Natural killer cell (primary cell): Measurements from ENCODE around the gene LRRC38. TPM values are rescaled to one million over a fixed set of nuclear protein-coding genes. Genes with fewer than 3 reads are reported as not detected.
"Not testable (repeated sequence)": the region's sequence is repeated elsewhere in the genome, so short reads cannot be mapped to it uniquely, and the experiment has no call there.

Source experiments
- ATAC-seq, 3 donors: fragments of 150-1000 bp in 2 of 3; fragments of 200-7000 bp in 1 of 3; cut with Tn5 transposase; 1 replicate in 1 of 3; 2 replicates in 2 of 3; pipeline ENCODE4 v1.10.0; 2021; ENCODE audit warnings: mild to moderate bottlenecking in 2 of 3, moderate library complexity in 2 of 3
- DNase-seq, 2 donors: peaks; one replicate each; pipeline versions ENCODE4 v3.0.0 to v3.0.0-alpha.2; 2013 to 2021; ENCODE audit warnings: mixed read lengths in 1 of 2
- H3K27ac ChIP-seq: one replicate; pipeline ENCODE4 v1.5.1; 2013; ENCODE audit warnings: mild to moderate bottlenecking, low read length
- H3K27me3 ChIP-seq: one replicate; pipeline ENCODE4 v1.6.1; 2013; ENCODE audit warnings: low read length; ENCODE audit not compliant: control insufficient read depth, insufficient read depth
- H3K36me3 ChIP-seq: one replicate; pipeline ENCODE4 v1.6.1; 2013; ENCODE audit warnings: low read length; ENCODE audit not compliant: control insufficient read depth, insufficient read depth
- H3K4me1 ChIP-seq: one replicate; pipeline ENCODE4 v1.6.1; 2013; ENCODE audit warnings: low read length; ENCODE audit not compliant: control insufficient read depth, insufficient read depth
- H3K4me3 ChIP-seq: one replicate; pipeline ENCODE4 v1.5.1; 2013; ENCODE audit warnings: low read length
- H3K9me3 ChIP-seq: one replicate; pipeline ENCODE4 v1.6.1; 2013; ENCODE audit warnings: low read length; ENCODE audit not compliant: control insufficient read depth, insufficient read depth
- H3K27ac Mint-ChIP-seq, 2 donors: one replicate each; pipeline ENCODE4 v1.8.0; 2022; ENCODE audit warnings: mild to moderate bottlenecking in 2 of 2, mixed read lengths in 2 of 2, moderate library complexity in 1 of 2
- H3K27me3 Mint-ChIP-seq, 2 donors: one replicate each; pipeline ENCODE4 v1.8.0; 2022; ENCODE audit warnings: low read depth in 2 of 2, mixed read lengths in 2 of 2
- H3K36me3 Mint-ChIP-seq: one replicate; pipeline ENCODE4 v1.8.0; 2022; ENCODE audit warnings: mixed read lengths
- H3K4me1 Mint-ChIP-seq, 2 donors: one replicate each; pipeline ENCODE4 v1.8.0; 2022; ENCODE audit warnings: mixed read lengths in 2 of 2
- H3K4me3 Mint-ChIP-seq: one replicate; pipeline ENCODE4 v1.8.0; 2022; ENCODE audit warnings: mild to moderate bottlenecking, moderate library complexity, mixed read lengths
- H3K9me3 Mint-ChIP-seq, 2 donors: one replicate each; pipeline ENCODE4 v1.8.0; 2022; ENCODE audit warnings: mixed read lengths in 2 of 2
- WGBS: methylation state at CpG from one replicate; pipeline ENCODE4 v1.1.7; 2013; ENCODE audit warnings: missing lambda C conversion rate; ENCODE audit not compliant: insufficient coverage; 5-methylcytosine and 5-hydroxymethylcytosine counted together
- intact Hi-C: fragments of 100-400 bp; cut with micrococcal nuclease; formaldehyde crosslinking; loops from one replicate; pipeline ENCODE4 v1.14.2; 2022
- total RNA-seq, 4 donors: library from RNA; stranded (reverse); fragments of 120-200 nt in 1 of 4; gene quantifications; one replicate each; pipeline versions ENCODE4 v1.2.3 to v1.2.4, GENCODE V29; 2013 to 2022
- TF ChIP-seq, protein P1 (sequence below): fragments of 200-600 bp; IDR thresholded peaks from one replicate; pipeline ENCODE4 v1.8.0; 2022; ENCODE audit warnings: antibody characterized with exemption

Gene LRRC38
- total RNA-seq, 3 donors from 2014 or later (not counting 1 experiment from before 2014, with no cell fraction given) = not detected

DNA sequence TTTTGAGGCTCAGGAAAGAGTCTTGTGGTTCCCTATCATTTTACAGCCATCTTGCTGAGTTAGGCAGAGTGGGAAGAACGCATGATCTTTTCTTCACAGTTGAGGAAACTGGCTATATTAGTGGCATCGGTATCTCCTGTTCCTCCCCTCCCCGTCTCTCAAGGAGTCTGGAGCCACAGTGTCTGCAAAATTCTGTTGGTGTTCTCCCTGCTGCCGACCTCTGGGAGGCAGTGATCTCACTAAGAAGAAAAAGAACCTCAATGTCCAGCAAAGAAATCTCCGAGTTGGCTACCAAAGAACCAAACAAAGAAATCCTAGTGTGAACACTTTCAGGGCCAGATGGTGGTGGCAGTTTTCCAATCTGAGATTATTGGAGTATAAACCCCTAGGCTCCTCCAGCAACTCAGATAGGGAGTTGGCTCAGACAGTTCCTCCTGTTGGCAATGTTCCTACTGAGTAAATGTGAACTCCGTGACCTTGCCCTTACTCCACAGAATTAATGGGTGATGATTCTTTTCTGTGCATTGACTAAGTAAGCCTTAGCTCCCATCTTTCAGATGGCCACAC, 62.3 kb downstream of the LRRC38 start:
- Histone ChIP-seq H3K27ac (no peak overlapping the region), H3K4me3 (no peak overlapping the region), H3K9me3 (no peaks in the 10 kb centered on the region), H3K36me3 (no peaks in the 10 kb centered on the region), H3K4me1 (no peaks in the 10 kb centered on the region), H3K27me3 (no peaks in the 10 kb centered on the region)
- ATAC-seq (no peak), DNase-seq (no peak)
- no peaks in the 10 kb centered on the region for H3K36me3 Mint-ChIP-seq
- TF ChIP-seq, protein P1, sequence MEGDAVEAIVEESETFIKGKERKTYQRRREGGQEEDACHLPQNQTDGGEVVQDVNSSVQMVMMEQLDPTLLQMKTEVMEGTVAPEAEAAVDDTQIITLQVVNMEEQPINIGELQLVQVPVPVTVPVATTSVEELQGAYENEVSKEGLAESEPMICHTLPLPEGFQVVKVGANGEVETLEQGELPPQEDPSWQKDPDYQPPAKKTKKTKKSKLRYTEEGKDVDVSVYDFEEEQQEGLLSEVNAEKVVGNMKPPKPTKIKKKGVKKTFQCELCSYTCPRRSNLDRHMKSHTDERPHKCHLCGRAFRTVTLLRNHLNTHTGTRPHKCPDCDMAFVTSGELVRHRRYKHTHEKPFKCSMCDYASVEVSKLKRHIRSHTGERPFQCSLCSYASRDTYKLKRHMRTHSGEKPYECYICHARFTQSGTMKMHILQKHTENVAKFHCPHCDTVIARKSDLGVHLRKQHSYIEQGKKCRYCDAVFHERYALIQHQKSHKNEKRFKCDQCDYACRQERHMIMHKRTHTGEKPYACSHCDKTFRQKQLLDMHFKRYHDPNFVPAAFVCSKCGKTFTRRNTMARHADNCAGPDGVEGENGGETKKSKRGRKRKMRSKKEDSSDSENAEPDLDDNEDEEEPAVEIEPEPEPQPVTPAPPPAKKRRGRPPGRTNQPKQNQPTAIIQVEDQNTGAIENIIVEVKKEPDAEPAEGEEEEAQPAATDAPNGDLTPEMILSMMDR = no peak
- no peak overlapping the region for H3K27ac Mint-ChIP-seq
- no peaks in the 10 kb centered on the region for H3K27me3 Mint-ChIP-seq
- intact Hi-C loops = no loop called here
- no peak overlapping the region for H3K4me3 Mint-ChIP-seq
- 78% methylated on average over 6 of the region's 6 CpGs for WGBS
- no peaks in the 10 kb centered on the region for H3K9me3 Mint-ChIP-seq
- no peaks in the 10 kb centered on the region for H3K4me1 Mint-ChIP-seq

DNA sequence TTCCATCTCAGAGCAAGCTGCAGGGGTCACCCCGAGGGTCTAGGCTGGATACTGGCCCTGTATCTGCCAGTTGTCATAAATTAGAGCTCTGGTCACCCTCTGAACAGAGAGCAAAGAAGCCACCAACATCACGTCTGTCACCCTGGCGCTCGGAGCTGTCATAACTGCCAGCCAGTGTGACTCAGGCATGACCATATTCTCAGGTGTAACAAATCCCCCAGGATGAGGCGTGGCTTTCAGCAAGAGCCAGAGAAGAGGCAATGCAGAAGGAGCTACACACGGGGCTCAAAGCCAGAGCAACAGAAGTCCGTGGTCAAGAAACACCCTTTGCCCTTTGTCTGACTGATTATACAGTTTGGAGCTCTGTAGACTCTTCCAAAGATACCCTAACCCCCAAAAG, 63.6 kb downstream of the LRRC38 start:
- Histone ChIP-seq H3K36me3 (no peaks in the 10 kb centered on the region), H3K9me3 (no peaks in the 10 kb centered on the region), H3K4me1 (no peaks in the 10 kb centered on the region), H3K27me3 (no peaks in the 10 kb centered on the region), H3K27ac (no peak overlapping the region), H3K4me3 (no peak overlapping the region)
- H3K27me3 Mint-ChIP-seq = peaks cover 0 to under 1% of the 10 kb centered on the region in 2 donors
- no peak for DNase-seq
- H3K36me3 Mint-ChIP-seq = no peaks in the 10 kb centered on the region
- intact Hi-C loops = no loop called here
- H3K27ac Mint-ChIP-seq = no peak overlapping the region
- no peaks in the 10 kb centered on the region for H3K9me3 Mint-ChIP-seq
- H3K4me3 Mint-ChIP-seq = no peak overlapping the region
- no peak for ATAC-seq
- TF ChIP-seq, protein P1 = no peak
- 70% methylated on average over 7 of the region's 7 CpGs for WGBS
- H3K4me1 Mint-ChIP-seq = no peaks in the 10 kb centered on the region

DNA sequence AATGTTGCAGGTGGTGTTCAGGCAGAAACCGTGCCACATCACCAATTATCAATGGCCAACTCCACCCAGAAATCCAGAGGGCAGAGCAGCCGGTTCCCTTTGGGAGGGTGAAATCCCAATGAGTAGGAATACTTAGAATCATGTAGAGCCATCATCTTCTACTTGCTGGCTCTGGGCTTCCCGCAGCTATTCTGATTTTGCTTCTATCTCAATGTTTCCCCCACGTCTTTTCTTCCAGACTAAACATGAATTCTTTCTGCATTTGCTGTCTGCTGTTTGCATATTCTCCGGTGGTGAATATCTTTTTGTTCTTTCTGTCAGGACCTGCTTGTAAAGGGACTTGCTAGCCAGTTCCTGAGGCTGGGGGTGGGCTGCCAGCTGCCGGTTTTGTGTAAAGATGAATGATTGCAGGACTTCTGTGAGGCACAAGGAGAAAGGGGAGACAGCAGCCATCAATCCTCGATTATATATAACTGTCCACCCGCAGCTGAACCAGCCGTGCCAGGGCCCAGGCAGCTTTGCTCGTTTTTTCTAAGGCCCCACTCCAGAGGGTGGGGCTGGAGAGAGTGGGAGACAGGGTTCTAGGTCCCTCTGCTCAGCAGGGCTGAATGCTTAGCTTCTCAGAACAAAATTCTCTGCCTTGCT, 70.3 kb downstream of the LRRC38 start:
- no peaks in the 10 kb centered on the region for H3K9me3 ChIP-seq
- H3K27ac ChIP-seq = no peak overlapping the region
- Mint-ChIP-seq H3K9me3 (no peaks in the 10 kb centered on the region), H3K4me1 (no peaks in the 10 kb centered on the region), H3K36me3 (no peaks in the 10 kb centered on the region), H3K4me3 (no peak overlapping the region), H3K27ac (no peak overlapping the region), H3K27me3 (peaks cover 0 to 4% of the 10 kb centered on the region in 2 donors)
- ATAC-seq (no peak), DNase-seq (no peak)
- H3K27me3 ChIP-seq = no peaks in the 10 kb centered on the region
- no peaks in the 10 kb centered on the region for H3K36me3 ChIP-seq
- H3K4me1 ChIP-seq = no peaks in the 10 kb centered on the region
- H3K4me3 ChIP-seq = no peak overlapping the region
- WGBS = 66% methylated on average over 9 of the region's 10 CpGs
- intact Hi-C loops = no loop called here
- TF ChIP-seq, protein P1 = no peak

DNA sequence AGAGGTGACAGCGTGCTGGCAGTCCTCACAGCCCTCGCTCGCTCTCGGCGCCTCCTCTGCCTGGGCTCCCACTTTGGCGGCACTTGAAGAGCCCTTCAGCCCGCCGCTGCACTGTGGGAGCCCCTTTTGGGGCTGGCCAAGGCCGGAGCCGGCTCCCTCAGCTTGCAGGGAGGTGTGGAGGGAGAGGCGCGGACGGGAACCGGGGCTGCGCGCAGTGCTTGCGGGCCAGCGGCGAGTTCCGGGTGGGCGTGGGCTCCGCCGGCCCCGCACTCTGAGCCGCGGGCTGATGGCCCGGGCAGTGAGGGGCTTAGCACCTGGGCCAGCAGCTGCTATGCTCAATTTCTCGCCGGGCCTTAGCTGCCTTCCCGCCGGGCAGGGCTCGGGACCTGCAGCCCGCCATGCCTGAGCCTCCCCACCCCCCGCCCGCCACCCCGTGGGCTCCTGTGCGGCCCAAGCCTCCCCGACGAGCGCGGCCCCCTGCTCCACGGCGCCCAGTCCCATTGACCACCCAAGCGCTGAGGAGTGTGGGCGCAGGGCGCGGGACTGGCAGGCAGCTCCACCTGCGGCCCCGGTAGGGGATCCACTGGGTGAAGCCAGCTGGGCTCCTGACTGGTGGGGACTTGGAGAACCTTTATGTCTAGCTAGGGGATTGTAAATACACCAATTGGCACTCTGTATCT, 74.6 kb downstream of the LRRC38 start:
- H3K4me1 Mint-ChIP-seq, H3K4me1 ChIP-seq, H3K27me3 Mint-ChIP-seq, ATAC-seq, H3K27me3 ChIP-seq, H3K36me3 Mint-ChIP-seq, H3K9me3 ChIP-seq, DNase-seq, intact Hi-C loops, H3K4me3 Mint-ChIP-seq, H3K4me3 ChIP-seq, H3K27ac ChIP-seq, H3K9me3 Mint-ChIP-seq, H3K36me3 ChIP-seq, H3K27ac Mint-ChIP-seq: not testable (repeated sequence)
- 97% methylated on average over 49 of the region's 49 CpGs for WGBS
